Esophagus squamous epithelium (tissue), 4 donors: ENCODE data around the gene ASTN2.

ENCODE experiments used
- CTCF ChIP-seq, 6 experiments: fragments of 450-650 bp in 4 of 6; fragments of 200-600 bp in 2 of 6; sonication (generic) in 2 of 6; IDR thresholded peaks; one replicate each; pipeline ENCODE4 v1.5.1; 2016 to 2019; ENCODE audit warnings: antibody characterized with exemption in 6 of 6, mild to moderate bottlenecking in 4 of 6, moderate library complexity in 4 of 6
- POLR2A ChIP-seq, 4 donors: fragments of 450-650 bp; IDR thresholded peaks; one replicate each; pipeline ENCODE4 v1.6.1; 2017; ENCODE audit warnings: antibody characterized with exemption in 4 of 4, mild to moderate bottlenecking in 4 of 4, moderate library complexity in 3 of 4

- TF ChIP-seq CTCF (IDR thresholded peaks at IDR 0.05) (no peak), POLR2A (IDR thresholded peaks at IDR 0.05) (no peak)
These were observed 46.5 kb upstream of the ASTN2 start for GRCh38 chr9:117461386-117461785.
